A673 (cell line): Measurements from ENCODE around the gene ANAPC5. TPM values are rescaled to one million over a fixed set of nuclear protein-coding genes. Genes with fewer than 3 reads are reported as not detected.
"Not testable (repeated sequence)": the region's sequence is repeated elsewhere in the genome, so short reads cannot be mapped to it uniquely, and the experiment has no call there.

Source experiments
- BruUV-seq: library from RNA; stranded (reverse); fragments of 400-500 nt; replicated peaks from 2 replicates; lab custom pipeline; 2021; lab: Mats Ljungman, UMichigan
- CTCF ChIA-PET: fragments of 300-600 bp; sonication (Branson Sonifier 250); formaldehyde crosslinking; loops from one replicate; lab custom pipeline; 2022; ENCODE audit warnings: antibody characterized with exemption; lab: Charles Lee
- POLR2A ChIA-PET: fragments of 300-600 bp; sonication (Branson Sonifier 250); formaldehyde crosslinking; loops from one replicate; lab custom pipeline; 2022; ENCODE audit warnings: antibody characterized with exemption; ENCODE audit not compliant: low non-redundant PET; lab: Charles Lee
- DNase-seq: peaks from one replicate; pipeline ENCODE4 v3.0.0-alpha.2; 2015; ENCODE audit warnings: low spot score
- H3K27ac ChIP-seq: fragments of 200-600 bp; sonication (generic); 2 replicates; pipeline ENCODE4 v1.5.1; 2016; ENCODE audit warnings: mixed run types, low read depth, mild to moderate bottlenecking, mixed read lengths, antibody characterized with exemption, low read length; ENCODE audit not compliant: poor library complexity, severe bottlenecking
- H3K27me3 ChIP-seq: fragments of 200-600 bp; sonication (generic); replicated peaks from 2 replicates; pipeline ENCODE4 v1.6.1; 2017; ENCODE audit warnings: mixed run types, low read depth, mild to moderate bottlenecking, mixed read lengths, antibody characterized with exemption, low read length; ENCODE audit not compliant: insufficient read depth, poor library complexity
- H3K36me3 ChIP-seq: fragments of 200-600 bp; sonication (generic); 2 replicates; pipeline ENCODE4 v1.6.1; 2016; ENCODE audit warnings: mixed run types, mild to moderate bottlenecking, mixed read lengths, antibody characterized with exemption, low read length; ENCODE audit not compliant: insufficient read depth, poor library complexity, severe bottlenecking
- H3K4me1 ChIP-seq: fragments of 200-600 bp; sonication (generic); 2 replicates; pipeline ENCODE4 v1.6.1; 2017; ENCODE audit warnings: mixed run types, mild to moderate bottlenecking, mixed read lengths, antibody characterized with exemption, low read length; ENCODE audit not compliant: insufficient read depth, poor library complexity, severe bottlenecking
- H3K4me3 ChIP-seq: fragments of 200-600 bp; sonication (generic); 2 replicates; pipeline ENCODE4 v1.5.1; 2016; ENCODE audit warnings: low read depth, mixed run types, mild to moderate bottlenecking, mixed read lengths, low read length; ENCODE audit not compliant: poor library complexity, severe bottlenecking
- H3K9me3 ChIP-seq: fragments of 200-600 bp; sonication (generic); 2 replicates; pipeline ENCODE4 v1.6.1; 2016; ENCODE audit warnings: mixed run types, low read depth, mild to moderate bottlenecking, mixed read lengths, antibody characterized with exemption, low read length; ENCODE audit not compliant: poor library complexity, severe bottlenecking
- EZH2 ChIP-seq: fragments of 200-600 bp; sonication (generic); IDR thresholded peaks from 2 replicates; pipeline ENCODE4 v1.6.1; 2017; ENCODE audit warnings: borderline replicate concordance, low read depth, mild to moderate bottlenecking, mixed read lengths, antibody characterized with exemption, low read length; ENCODE audit not compliant: poor library complexity, severe bottlenecking
- intact Hi-C: fragments of 100-400 bp; cut with micrococcal nuclease; formaldehyde crosslinking; loops from one replicate; pipeline ENCODE4 v1.10.0; 2022; ENCODE audit not compliant: unreplicated experiment
- total RNA-seq: library from RNA; stranded (reverse); gene quantifications from 2 replicates; pipeline ENCODE4 v1.2.3, GENCODE V29; 2021
- TF ChIP-seq, protein P1 (sequence below): fragments of 300-800, 200-600 bp; sonication (generic); conservative IDR thresholded peaks from 2 replicates; pipeline ENCODE4 v1.5.1; 2017; ENCODE audit warnings: low read depth, mild to moderate bottlenecking, antibody characterized with exemption, low read length, moderate library complexity, mixed read lengths

Gene ANAPC5
- total RNA-seq, 1 experiment from 2014 or later: 142 TPM

DNA sequence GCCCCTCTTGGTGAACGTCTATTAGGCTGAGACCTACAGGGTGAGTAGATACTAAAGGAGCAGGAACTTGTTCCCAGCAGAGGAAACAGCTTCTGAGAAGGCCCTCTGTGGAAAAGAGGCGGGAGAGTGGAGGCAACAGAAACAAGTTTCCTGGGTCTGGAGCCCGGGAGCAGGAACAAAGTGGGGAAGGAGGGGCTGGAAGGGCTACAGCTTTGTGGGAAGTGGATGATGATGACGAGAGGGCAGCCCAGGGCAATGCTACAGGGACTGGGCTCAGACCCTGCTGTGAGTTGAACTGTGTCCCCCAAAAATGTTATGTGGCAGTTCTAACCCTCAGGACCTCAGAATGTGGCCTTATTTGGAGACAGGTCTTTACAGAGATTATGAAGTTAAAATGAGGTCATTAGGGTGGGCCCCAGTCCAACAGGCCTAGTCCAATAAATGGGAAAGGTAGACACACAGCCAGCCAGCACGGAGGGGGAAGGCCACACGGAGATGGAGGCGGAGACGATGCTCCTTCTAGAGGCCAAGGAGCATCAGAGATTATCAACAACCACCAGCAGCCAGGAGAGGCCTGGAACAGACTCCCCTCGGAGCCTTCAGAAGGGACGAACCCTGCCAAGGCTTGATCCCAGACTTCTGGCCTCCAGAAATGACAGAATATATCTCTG is 70.0 kb downstream of the ANAPC5 start:
- CTCF ChIA-PET: no interaction called here
- Histone ChIP-seq H3K4me3 (no peak overlapping the region), H3K27me3 (no peaks in the 10 kb centered on the region), H3K27ac (no peak overlapping the region), H3K36me3 (no peaks in the 10 kb centered on the region), H3K9me3 (no peaks in the 10 kb centered on the region), H3K4me1 (no peaks in the 10 kb centered on the region)
- intact Hi-C loops: no loop called here
- BruUV-seq: no TSS peak
- TF ChIP-seq, protein P1, sequence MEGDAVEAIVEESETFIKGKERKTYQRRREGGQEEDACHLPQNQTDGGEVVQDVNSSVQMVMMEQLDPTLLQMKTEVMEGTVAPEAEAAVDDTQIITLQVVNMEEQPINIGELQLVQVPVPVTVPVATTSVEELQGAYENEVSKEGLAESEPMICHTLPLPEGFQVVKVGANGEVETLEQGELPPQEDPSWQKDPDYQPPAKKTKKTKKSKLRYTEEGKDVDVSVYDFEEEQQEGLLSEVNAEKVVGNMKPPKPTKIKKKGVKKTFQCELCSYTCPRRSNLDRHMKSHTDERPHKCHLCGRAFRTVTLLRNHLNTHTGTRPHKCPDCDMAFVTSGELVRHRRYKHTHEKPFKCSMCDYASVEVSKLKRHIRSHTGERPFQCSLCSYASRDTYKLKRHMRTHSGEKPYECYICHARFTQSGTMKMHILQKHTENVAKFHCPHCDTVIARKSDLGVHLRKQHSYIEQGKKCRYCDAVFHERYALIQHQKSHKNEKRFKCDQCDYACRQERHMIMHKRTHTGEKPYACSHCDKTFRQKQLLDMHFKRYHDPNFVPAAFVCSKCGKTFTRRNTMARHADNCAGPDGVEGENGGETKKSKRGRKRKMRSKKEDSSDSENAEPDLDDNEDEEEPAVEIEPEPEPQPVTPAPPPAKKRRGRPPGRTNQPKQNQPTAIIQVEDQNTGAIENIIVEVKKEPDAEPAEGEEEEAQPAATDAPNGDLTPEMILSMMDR: no peak
- no peak for TF ChIP-seq EZH2
- no peak for DNase-seq
- POLR2A ChIA-PET: no interaction called here

DNA sequence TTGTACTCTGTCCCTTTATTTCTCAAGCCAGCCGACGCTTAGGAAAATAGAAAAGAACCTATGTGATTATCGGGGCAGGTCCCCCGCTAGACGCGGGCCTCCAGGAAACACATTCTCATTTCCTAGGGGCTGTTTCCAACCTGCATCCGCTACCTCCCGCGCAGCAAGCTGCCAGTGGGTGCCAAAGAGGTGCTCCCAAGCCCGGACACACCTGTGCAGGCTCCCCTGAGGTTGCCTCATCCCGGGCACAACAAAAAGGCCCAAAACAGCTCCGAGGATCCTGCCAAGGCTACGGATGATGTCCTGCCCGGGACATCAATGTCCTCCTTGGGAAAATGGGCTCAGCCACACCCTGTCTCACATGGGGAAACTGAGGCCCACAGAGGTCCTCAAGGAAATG is 71.1 kb downstream of the ANAPC5 start:
- POLR2A ChIA-PET, H3K27ac ChIP-seq, BruUV-seq, H3K4me3 ChIP-seq, H3K9me3 ChIP-seq, H3K27me3 ChIP-seq, intact Hi-C loops, H3K36me3 ChIP-seq, H3K4me1 ChIP-seq, DNase-seq, CTCF ChIA-PET: not testable (repeated sequence)

DNA sequence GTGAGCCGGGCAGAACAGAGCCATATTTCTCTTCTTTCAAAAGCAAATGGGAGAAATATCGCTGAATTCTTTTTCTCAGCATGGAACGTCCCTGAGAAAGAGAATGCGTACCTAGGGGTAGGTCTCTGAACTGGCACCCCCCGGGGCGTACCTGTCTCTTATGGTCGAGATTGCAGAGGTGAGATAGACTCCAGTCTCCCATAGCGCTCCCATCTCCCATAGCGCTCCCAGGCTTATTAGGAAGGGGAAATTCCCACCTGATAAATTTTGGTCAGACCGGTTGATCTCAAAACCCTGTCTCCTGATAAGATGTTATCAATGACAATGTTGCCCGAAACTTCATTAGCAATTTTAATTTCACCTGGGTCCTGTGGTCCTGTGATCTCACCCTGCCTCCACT is 71.7 kb downstream of the ANAPC5 start:
- H3K4me1 ChIP-seq, intact Hi-C loops, POLR2A ChIA-PET: not testable (repeated sequence)

DNA sequence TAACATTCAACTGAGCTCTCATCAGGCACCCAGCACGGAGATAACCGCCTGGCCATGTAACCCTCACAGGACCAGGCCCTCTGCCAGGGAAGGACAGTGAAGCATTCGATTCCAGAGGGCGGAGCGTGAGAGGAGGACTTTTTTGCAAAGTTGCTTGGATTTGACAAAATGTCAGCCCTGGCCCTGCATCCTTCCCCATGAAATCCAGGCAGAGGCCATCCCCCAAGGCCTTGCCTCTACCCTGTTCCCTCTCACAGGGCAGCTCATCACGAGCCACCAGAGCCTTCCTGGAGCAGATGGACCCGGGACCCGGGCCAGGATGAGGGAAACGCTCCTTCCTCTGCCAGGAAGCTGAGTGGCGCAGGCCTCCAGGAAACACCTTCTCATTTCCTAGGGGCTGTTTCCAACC is 72.7 kb downstream of the ANAPC5 start:
- intact Hi-C loops: no loop called here
- no peaks in the 10 kb centered on the region for H3K9me3 ChIP-seq
- no peak overlapping the region for H3K4me3 ChIP-seq
- no peaks in the 10 kb centered on the region for H3K36me3 ChIP-seq
- DNase-seq: no peak
- TF ChIP-seq, protein P1: no peak
- TF ChIP-seq EZH2: no peak
- no TSS peak for BruUV-seq
- CTCF ChIA-PET: no interaction called here
- no peaks in the 10 kb centered on the region for H3K27me3 ChIP-seq
- H3K27ac ChIP-seq: no peak overlapping the region
- no peaks in the 10 kb centered on the region for H3K4me1 ChIP-seq
- POLR2A ChIA-PET: no interaction called here

More for the DNA sequence above, 71.7 kb downstream of the ANAPC5 start:
- H3K27ac ChIP-seq, DNase-seq, H3K36me3 ChIP-seq, H3K9me3 ChIP-seq, BruUV-seq, H3K27me3 ChIP-seq, CTCF ChIA-PET, H3K4me3 ChIP-seq: not testable (repeated sequence)
